Activated CD8-positive, alpha-beta memory T cell treated with anti-CD3 and anti-CD28 coated beads for 24 hours (primary cell): Measurements from ENCODE around the gene PDE6G.

Experiments
- DNase-seq: peaks from one replicate; pipeline ENCODE4 v3.0.0-alpha.2; 2020

The PDE6G gene

GRCh38 chr17:81656118-81656743 lies at the start of gene PDE6G:
Gene PDE6G, minus strand, starts transcription at chr17:81656542. Its CDS starts 3,237 bp downstream, at chr17:81653305.
- DNase-seq: no peak

- no peak for DNase-seq
Observed at GRCh38 chr17:81705518-81706231, 49.3 kb upstream of the PDE6G start.

- no peak for DNase-seq
Observed at GRCh38 chr17:81703747-81704654, 47.7 kb upstream of the PDE6G start.

- DNase-seq: peak; percentile 94
Observed at GRCh38 chr17:81702934-81703746, 46.8 kb upstream of the PDE6G start, which contains the start of gene MRPL12. Gene MRPL12, plus strand, starts transcription at chr17:81703367. Its CDS starts 135 bp downstream, at chr17:81703502.

- DNase-seq: no peak
Observed at GRCh38 chr17:81701288-81702071, 45.1 kb upstream of the PDE6G start.

GRCh38 chr17:81700353-81701287 lies 44.3 kb upstream of the PDE6G start:
- DNase-seq: no peak

- no peak for DNase-seq
Observed at GRCh38 chr17:81697261-81698044, 41.1 kb upstream of the PDE6G start.

- no peak for DNase-seq
Observed at GRCh38 chr17:81696218-81696941, 40.0 kb upstream of the PDE6G start.

GRCh38 chr17:81695801-81696200 lies 39.5 kb upstream of the PDE6G start:
- no peak for DNase-seq

GRCh38 chr17:81695211-81695610 lies 38.9 kb upstream of the PDE6G start:
- no peak for DNase-seq

GRCh38 chr17:81694810-81695209 lies 38.5 kb upstream of the PDE6G start:
- DNase-seq: no peak

GRCh38 chr17:81693509-81694210 lies 37.3 kb upstream of the PDE6G start:
- DNase-seq: no peak

- no peak for DNase-seq
Observed at GRCh38 chr17:81691608-81692007, 35.3 kb upstream of the PDE6G start.

GRCh38 chr17:81691196-81691595 lies 34.9 kb upstream of the PDE6G start:
- no peak for DNase-seq

GRCh38 chr17:81690549-81690948 lies 34.2 kb upstream of the PDE6G start:
- DNase-seq: no peak

GRCh38 chr17:81690066-81690465 lies 33.7 kb upstream of the PDE6G start:
- DNase-seq: no peak

GRCh38 chr17:81688616-81689015 lies 32.3 kb upstream of the PDE6G start:
- no peak for DNase-seq
